H1 (cell line): ENCODE results near the gene BCKDHB. TPM values are rescaled to one million over a fixed set of nuclear protein-coding genes. Genes with fewer than 3 reads are reported as not detected.

Source experiments
- ATF2 ChIP-seq: IDR thresholded peaks from 2 replicates; pipeline ENCODE4 v1.6.1; 2012; ENCODE audit warnings: low read length, inconsistent platforms
- BACH1 ChIP-seq: IDR thresholded peaks from 2 replicates; pipeline ENCODE4 v1.6.1; 2012; ENCODE audit warnings: low read length, improper control_type of control experiment
- KDM4A ChIP-seq: IDR thresholded peaks from one replicate; pipeline ENCODE4 v1.7.1; 2012; ENCODE audit warnings: low read depth, mild to moderate bottlenecking, moderate library complexity, low read length, inconsistent platforms; ENCODE audit not compliant: severe bottlenecking
- polyA plus RNA-seq, 7 experiments: library from polyadenylated mRNA; depleted of rRNA in 3 of 7; stranded (reverse) in 5 of 7; unstranded in 2 of 7; fragments of >200 nt in 5 of 7; fragments of 200-250 nt in 2 of 7; gene quantifications; 1 replicate in 5 of 7; 2 replicates in 1 of 7; 4 replicates in 1 of 7; pipeline versions ENCODE4 v1.2.1 to v1.2.3, GENCODE V29; 2011 to 2013; ENCODE audit warnings: missing spikeins in 2 of 7, mixed read lengths in 2 of 7
- total RNA-seq: library from RNA; stranded (reverse); fragmentation: NEBNext Ultra II Directional; extraction: Animal tissue kit (Norgen Biotek cat#: 25700); gene quantifications from 2 replicates; pipeline ENCODE4 v1.2.1, GENCODE V29; 2021
- TF ChIP-seq, protein P1 (sequence below): IDR thresholded peaks from 2 replicates; pipeline ENCODE4 v1.6.1; 2012; ENCODE audit warnings: inconsistent platforms

The BCKDHB gene
- total and polyA plus RNA-seq, 2 of the 8 experiments (the other 6 are each of a cell fraction or from before 2014, with no cell fraction given), result 22.1 to 30.8 TPM

DNA sequence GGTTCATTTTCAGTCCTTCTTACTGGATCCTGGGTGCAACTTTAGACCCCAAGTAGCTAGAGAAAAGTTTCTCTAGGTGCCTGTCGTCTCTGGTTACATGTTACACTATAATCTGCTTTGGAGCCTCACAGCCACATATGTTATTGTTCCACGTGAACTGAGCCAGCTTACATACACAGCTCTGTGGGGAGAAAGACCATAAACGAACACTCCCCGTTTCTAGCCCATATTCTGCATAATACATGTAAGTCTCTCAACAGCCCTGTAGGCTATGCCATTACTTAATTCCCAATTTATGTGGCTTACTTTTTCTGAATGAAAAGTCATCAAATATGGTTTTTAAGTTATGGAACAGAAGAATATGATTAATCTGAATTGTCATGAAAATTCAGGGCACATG is 233.8 kb downstream of the BCKDHB start (continued):
- TF ChIP-seq, protein P1, sequence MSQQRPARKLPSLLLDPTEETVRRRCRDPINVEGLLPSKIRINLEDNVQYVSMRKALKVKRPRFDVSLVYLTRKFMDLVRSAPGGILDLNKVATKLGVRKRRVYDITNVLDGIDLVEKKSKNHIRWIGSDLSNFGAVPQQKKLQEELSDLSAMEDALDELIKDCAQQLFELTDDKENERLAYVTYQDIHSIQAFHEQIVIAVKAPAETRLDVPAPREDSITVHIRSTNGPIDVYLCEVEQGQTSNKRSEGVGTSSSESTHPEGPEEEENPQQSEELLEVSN, result no peak
- TF ChIP-seq KDM4A, result no peak
- TF ChIP-seq BACH1, result no peak
- TF ChIP-seq ATF2, result no peak
